NOMO-1 treated with DMSO at 0.1 percent for 48 hours (cell line): ENCODE measurements around the gene CYP4Z1.
"Not testable (repeated sequence)": the region's sequence is repeated elsewhere in the genome, so short reads cannot be mapped to it uniquely, and the experiment has no call there.

Experiments
- DNase-seq: peaks from one replicate; lab custom pipeline; 2025; ENCODE audit not compliant: unreplicated experiment; lab: John Stamatoyannopoulos, UW

Gene CYP4Z1

DNA sequence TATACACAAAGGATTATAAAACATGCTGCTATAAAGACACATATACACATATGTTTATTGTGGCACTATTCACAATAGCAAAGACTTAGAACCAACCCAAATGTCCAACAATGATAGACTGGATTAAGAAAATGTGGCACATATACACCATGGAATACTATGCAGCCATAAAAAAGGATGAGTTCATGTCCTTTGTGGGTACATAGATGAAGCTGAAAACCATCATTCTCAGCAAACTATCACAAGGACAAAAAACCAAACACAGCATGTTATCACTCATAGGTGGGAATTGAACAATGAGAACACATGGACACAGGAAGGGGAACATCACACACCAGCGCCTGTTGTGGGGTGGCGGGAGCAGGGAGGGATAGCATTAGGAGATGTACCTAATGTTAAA, 60.0 kb downstream of the CYP4Z1 start:
- not testable (repeated sequence) for DNase-seq

GRCh38 chr1:47128221-47128620, 61.2 kb downstream of the CYP4Z1 start:
- no peak for DNase-seq

DNA sequence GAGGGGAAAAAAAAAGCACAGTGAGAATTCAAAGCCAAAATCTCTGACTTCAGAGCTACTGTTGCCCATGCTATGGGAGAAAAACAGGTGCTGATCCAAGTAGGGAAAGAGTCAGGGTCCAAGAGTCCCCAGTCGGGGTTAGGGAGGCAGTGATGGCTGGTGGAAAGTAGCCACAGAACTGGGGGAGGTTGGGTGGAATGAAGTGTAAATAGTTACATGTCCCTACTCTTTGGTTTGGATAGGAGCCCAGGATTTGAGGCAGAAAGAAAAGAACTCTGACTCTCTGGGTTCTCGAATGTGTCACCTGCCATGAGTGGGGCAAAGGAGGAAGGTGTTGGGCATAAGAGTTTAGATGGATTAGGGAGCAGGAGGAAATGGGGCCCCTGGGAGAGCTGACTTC, 61.8 kb downstream of the CYP4Z1 start:
- not testable (repeated sequence) for DNase-seq

DNA sequence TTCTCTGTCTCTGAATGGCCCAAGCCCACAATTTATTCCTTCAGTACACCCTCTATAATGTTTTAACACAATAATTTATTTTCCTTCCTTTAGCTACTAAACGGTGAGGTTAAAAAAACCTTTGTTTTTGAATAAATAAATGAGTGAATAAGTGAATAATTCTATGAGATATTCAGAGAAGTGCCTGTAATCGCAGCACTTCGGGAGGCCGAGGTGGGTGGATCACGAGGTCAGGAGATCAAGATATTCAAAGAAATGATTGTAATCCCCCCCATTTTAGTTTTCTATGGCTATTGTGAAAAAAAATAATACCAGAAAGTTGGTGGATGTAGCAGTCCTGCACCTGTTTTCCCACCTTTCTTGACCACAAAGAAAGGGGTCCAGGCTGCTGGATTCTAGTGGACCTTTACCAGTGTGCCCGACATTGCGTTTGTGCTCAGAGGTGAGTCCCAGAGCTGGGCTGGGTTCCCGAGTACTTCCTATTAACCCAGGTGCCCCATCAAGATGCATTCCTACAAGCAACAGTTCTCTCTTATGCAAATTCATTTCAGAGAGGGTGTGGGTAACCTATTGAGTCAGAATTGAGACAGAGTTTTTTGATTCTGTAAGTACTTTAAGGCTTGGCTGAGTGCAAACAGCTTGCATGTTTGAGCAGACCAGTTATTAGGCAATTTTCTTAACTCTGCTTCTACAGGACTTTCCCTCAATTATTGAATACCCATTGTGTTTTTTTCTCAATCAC, 62.6 kb downstream of the CYP4Z1 start:
- not testable (repeated sequence) for DNase-seq

DNA sequence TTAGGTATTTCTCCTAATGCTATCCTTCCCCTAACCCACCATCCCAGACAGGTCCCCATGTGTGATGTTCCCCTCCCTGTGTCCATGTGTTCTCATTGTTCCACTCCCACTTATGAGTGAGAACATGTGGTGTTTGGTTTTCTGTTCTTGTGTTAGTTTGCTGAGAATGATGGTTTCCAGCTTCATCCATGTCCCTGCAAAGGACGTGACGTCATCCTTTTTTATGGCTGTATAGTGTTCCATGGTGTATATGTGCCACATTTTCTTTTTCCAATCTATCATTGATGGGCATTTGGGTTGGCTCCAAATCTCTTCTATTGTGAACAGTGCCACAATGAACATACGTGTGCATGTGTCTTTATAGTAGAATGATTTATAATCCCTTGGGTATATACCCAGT, 65.6 kb downstream of the CYP4Z1 start:
- not testable (repeated sequence) for DNase-seq

DNA sequence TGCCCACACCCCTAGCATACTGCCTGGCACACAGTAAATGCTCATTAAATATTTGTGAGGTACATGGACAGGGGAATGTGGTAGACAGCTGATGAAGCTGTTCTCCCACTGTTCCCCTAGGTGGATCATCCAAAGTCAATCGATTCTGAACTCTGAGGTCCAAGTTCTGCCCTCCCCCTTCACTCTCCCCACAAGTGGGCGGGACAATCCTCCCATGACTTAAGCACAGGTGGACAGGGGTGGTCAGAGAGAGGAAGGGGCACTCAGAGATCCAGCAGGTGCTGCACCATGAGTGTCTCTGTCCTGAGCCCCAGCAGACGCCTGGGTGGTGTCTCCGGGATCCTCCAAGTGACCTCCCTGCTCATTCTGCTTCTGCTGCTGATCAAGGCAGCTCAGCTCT, 70.2 kb downstream of the CYP4Z1 start, which contains the start of gene CYP4A22:
Gene CYP4A22 (plus strand): TSS at position 244 of the 400 bp plus-strand sequence. CDS start 45 bp downstream, at position 289.
- DNase-seq, result no peak

GRCh38 chr1:47137925-47138615, 71.0 kb downstream of the CYP4Z1 start:
- no peak for DNase-seq

DNA sequence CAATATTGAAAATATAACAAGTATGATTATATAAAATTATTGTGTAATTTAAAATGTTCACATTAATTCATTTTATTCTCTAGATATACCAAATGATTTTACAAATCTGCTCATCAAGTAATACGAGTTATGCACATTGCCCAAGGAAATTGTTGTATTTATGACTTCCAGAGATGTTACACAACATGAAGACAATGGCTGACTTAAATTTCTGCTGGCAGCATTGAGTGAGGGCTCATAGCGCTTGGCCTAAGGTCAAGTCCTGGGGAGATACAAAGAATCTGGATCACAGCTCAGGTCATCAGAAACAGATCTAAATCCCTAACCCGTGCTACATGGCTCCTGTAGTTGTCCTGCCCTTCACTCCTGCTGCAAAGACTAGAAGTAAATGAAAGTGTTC, 73.3 kb downstream of the CYP4Z1 start:
- not testable (repeated sequence) for DNase-seq

GRCh38 chr1:47143654-47144053, 76.6 kb downstream of the CYP4Z1 start:
- DNase-seq, result not testable (repeated sequence)

DNA sequence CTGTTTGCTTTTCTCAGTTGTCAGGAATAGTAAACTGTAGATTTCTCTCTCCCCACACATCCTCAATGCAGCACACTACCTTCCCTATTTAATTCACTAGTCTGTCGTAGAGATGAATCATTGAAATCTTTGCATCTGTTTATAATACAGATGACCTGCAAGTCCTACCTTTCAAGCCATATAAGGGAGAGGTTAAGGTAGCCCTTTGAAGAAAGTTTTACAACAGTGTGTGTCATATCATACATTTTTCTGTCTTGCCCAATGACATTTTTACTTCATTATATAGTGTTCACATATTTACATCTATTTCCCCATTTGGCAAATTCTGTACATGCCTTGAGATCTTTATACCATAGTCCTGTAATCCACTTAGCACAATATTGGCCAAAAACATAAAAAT, 79.5 kb downstream of the CYP4Z1 start:
- DNase-seq, result not testable (repeated sequence)

DNA sequence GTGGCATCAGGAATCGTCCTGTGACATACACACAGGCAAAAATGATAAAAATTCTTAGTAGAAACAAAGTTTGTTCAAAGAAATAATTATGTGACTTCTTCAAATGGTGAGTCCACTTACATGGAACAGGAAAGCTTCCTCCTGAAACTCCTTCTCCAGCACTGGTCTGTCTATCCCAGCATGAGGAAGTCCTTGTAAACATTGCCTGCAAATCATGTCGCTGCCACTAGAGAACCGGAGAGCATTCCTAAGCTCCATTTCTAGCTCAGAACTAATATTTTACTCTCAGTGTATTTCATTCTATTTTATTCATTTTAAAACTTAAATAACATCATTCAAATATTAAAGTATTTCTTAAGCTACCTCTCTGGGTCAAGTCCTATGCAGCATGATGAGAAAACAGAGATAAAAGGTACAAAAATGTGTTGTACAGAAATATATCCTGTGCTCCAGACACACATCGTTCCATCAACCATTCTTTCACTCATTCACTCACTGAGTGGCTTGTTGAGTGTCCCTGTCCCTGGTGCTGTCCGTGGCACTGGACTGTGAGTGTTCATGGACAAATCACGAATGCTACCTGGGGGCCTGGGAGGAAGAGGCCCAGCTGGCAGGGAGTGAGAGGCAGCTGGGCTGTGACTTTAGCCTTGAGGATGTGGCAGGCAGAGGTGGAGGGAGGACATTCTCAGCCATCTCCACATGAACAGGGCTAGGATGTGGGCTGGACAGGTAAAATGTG, 80.2 kb downstream of the CYP4Z1 start:
- DNase-seq, result no peak

- not testable (repeated sequence) for DNase-seq
Observed at GRCh38 chr1:47149162-47149561, 82.1 kb downstream of the CYP4Z1 start.

DNA sequence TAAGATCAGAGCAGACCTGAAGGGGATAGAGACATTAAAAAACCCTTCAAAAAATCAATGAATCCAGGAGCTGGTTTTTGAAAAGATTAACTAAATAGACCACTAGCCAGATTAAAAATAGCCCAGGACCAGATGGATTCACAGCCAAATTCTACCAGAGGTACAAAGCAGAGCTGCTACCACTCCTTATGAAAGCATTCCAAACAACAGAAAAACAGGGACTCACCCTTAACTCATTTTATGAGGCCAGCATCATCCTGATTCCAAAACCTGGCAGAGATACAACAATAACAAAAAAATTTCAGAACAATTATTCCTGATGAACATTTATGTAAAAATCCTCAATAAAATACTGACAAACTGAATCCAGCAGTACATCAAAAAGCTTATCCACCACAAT, 89.4 kb downstream of the CYP4Z1 start:
- DNase-seq, result not testable (repeated sequence)

GRCh38 chr1:47157957-47158356, 90.9 kb downstream of the CYP4Z1 start:
- not testable (repeated sequence) for DNase-seq

DNA sequence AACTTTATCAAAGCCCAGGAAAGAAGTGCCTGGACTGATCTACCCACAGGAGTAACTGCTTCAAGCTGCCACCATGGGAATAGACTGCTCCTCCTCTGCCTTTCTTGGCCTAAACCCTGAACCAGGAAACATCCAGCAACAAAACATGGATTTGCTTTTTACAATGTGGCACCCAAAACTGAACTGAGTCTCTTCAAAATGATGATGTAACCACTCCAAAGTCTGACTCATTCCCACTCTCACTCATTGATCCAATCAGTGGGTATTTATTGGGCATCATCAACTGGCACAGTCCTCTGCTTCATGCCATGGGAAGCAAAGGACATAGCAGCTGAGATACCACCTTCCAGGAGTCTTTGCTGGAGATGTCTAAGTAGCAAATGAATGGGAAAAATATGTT, 93.7 kb downstream of the CYP4Z1 start:
- DNase-seq, result no peak

GRCh38 chr1:47161298-47162040, 94.4 kb downstream of the CYP4Z1 start:
- DNase-seq, result no peak

GRCh38 chr1:47164552-47164951, 97.5 kb downstream of the CYP4Z1 start:
- no peak for DNase-seq
